OCI-LY3 (cell line): ENCODE measurements around the gene NHS.

Experiments used
- H2AFZ ChIP-seq: fragments of 200-600, 300-600 bp; shearing (Covaris generic); 2 replicates; pipeline ENCODE4 v1.6.0; 2014; ENCODE audit warnings: antibody characterized with exemption, low read depth, low read length
- H3K27ac ChIP-seq: fragments of 200-600, 300-600 bp; sonication (generic); 2 replicates; pipeline ENCODE4 v1.5.1; 2014; ENCODE audit warnings: mild to moderate bottlenecking, low read length, moderate library complexity, mixed read lengths
- H3K27me3 ChIP-seq: fragments of 200-600, 300-600 bp; sonication (generic); 2 replicates; pipeline ENCODE4 v1.6.1; 2014; ENCODE audit warnings: low read depth, low read length, mixed read lengths
- H3K36me3 ChIP-seq: fragments of 200-600, 300-600 bp; sonication (generic); replicated peaks from 2 replicates; pipeline ENCODE3; 2014; ENCODE audit warnings: low read depth, low read length, mixed read lengths
- H3K4me1 ChIP-seq: fragments of 300-600, 200-600 bp; sonication (generic); 2 replicates; pipeline ENCODE4 v1.6.1; 2014; ENCODE audit warnings: low read length, mixed read lengths
- H3K4me2 ChIP-seq: fragments of 200-600, 300-600 bp; sonication (generic); 2 replicates; pipeline ENCODE4 v1.6.1; 2014; ENCODE audit warnings: low read length, mixed read lengths
- H3K4me3 ChIP-seq: fragments of 300-600, 200-600 bp; sonication (generic); 2 replicates; pipeline ENCODE4 v1.5.1; 2014; ENCODE audit warnings: antibody characterized with exemption, mild to moderate bottlenecking, low read length, moderate library complexity
- H3K79me2 ChIP-seq: fragments of 300-600, 200-600 bp; shearing (Covaris generic); 2 replicates; pipeline ENCODE4 v1.6.1; 2014; ENCODE audit warnings: mild to moderate bottlenecking, low read length, mixed read lengths
- H3K9ac ChIP-seq: fragments of 300-600, 200-600 bp; shearing (Covaris generic); 2 replicates; pipeline ENCODE4 v1.6.0; 2014; ENCODE audit warnings: mild to moderate bottlenecking, low read length, moderate library complexity
- H3K9me3 ChIP-seq: fragments of 200-600, 300-600 bp; shearing (Covaris generic); 2 replicates; pipeline ENCODE4 v1.6.1; 2014; ENCODE audit warnings: low read length, mixed read lengths; ENCODE audit not compliant: insufficient read depth
- H4K20me1 ChIP-seq: fragments of 200-600, 300-600 bp; sonication (generic); 2 replicates; pipeline ENCODE4 v1.6.1; 2016; ENCODE audit warnings: low read length, mixed read lengths; ENCODE audit not compliant: insufficient read depth
- EZH2phosphoT487 ChIP-seq: fragments of 200-600 bp; shearing (Covaris generic); IDR thresholded peaks from 2 replicates; pipeline ENCODE4 v1.6.1; 2018; ENCODE audit warnings: antibody characterized with exemption, mixed run types, low read depth
- TF ChIP-seq, protein P1 (sequence below): fragments of 200-600, 300-600 bp; sonication (generic); IDR thresholded peaks from 2 replicates; pipeline ENCODE4 v1.5.1; 2014; ENCODE audit warnings: antibody characterized with exemption, low read length, low read depth

The NHS gene

DNA sequence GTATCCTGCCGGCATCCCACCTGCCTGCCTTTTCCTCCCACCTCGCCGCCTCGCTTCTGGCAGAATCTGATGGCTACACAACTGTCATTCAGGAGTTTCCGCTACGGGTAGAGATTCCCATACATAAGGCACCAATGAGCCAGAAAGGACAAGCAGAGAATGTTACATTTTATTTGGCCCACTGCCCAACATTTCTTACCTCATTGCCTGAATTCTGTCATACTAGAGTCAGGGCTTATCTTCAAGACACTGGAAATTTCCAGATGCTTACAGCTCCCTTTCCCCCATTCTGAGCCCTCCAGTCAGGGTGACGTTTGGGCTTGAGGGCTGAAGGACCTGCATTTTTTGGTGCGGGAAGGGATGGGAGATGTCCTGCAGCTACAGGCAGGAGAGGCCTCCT lies 113.0 kb downstream of the NHS start:
- no peaks in the 10 kb centered on the region for H3K79me2 ChIP-seq
- H3K27ac ChIP-seq, result no peak overlapping the region
- no peak overlapping the region for H2AFZ ChIP-seq
- H3K27me3 ChIP-seq, result no peaks in the 10 kb centered on the region
- no peaks in the 10 kb centered on the region for H3K36me3 ChIP-seq
- H3K4me3 ChIP-seq, result no peak overlapping the region
- TF ChIP-seq, protein P1, sequence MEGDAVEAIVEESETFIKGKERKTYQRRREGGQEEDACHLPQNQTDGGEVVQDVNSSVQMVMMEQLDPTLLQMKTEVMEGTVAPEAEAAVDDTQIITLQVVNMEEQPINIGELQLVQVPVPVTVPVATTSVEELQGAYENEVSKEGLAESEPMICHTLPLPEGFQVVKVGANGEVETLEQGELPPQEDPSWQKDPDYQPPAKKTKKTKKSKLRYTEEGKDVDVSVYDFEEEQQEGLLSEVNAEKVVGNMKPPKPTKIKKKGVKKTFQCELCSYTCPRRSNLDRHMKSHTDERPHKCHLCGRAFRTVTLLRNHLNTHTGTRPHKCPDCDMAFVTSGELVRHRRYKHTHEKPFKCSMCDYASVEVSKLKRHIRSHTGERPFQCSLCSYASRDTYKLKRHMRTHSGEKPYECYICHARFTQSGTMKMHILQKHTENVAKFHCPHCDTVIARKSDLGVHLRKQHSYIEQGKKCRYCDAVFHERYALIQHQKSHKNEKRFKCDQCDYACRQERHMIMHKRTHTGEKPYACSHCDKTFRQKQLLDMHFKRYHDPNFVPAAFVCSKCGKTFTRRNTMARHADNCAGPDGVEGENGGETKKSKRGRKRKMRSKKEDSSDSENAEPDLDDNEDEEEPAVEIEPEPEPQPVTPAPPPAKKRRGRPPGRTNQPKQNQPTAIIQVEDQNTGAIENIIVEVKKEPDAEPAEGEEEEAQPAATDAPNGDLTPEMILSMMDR, result no peak
- TF ChIP-seq EZH2phosphoT487, result no peak
- no peaks in the 10 kb centered on the region for H3K4me1 ChIP-seq
- no peaks in the 10 kb centered on the region for H4K20me1 ChIP-seq
- no peak overlapping the region for H3K9ac ChIP-seq
- H3K4me2 ChIP-seq, result no peak overlapping the region
- H3K9me3 ChIP-seq, result no peaks in the 10 kb centered on the region

DNA sequence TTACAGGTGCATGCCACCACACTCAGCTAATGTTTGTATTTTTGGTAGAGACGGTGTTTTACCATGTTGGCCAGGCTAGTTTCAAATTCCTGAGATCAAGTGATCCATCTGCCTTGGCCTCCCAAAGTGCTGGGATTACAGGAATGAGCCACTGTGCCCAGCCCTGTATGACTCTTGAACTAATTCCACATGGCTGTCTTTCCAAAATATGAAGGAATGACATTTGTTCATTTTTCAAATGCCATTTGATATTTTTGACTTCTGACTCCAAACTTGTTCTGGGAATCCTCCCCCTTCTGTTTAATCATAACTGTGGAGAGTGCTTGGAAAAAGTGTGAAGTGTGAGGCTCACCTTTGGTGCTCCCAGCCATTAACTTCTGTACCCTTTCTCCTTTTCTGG lies 119.2 kb downstream of the NHS start:
- Histone ChIP-seq H3K79me2 (no peaks in the 10 kb centered on the region), H3K27me3 (no peaks in the 10 kb centered on the region), H4K20me1 (no peaks in the 10 kb centered on the region), H3K4me1 (no peaks in the 10 kb centered on the region), H3K9ac (no peak overlapping the region), H3K4me2 (no peak overlapping the region), H2AFZ (no peak overlapping the region), H3K36me3 (no peaks in the 10 kb centered on the region), H3K27ac (no peak overlapping the region), H3K4me3 (no peak overlapping the region), H3K9me3 (no peaks in the 10 kb centered on the region)
- TF ChIP-seq EZH2phosphoT487, result no peak
- TF ChIP-seq, protein P1, result no peak

- H3K27me3 ChIP-seq, result no peaks in the 10 kb centered on the region
- no peaks in the 10 kb centered on the region for H4K20me1 ChIP-seq
- H3K27ac ChIP-seq, result no peak overlapping the region
- H3K36me3 ChIP-seq, result no peaks in the 10 kb centered on the region
- no peak overlapping the region for H3K4me2 ChIP-seq
- H3K4me3 ChIP-seq, result no peak overlapping the region
- no peak overlapping the region for H2AFZ ChIP-seq
- H3K79me2 ChIP-seq, result no peaks in the 10 kb centered on the region
- no peak overlapping the region for H3K9ac ChIP-seq
- TF ChIP-seq EZH2phosphoT487, result no peak
- TF ChIP-seq, protein P1, result no peak
- H3K9me3 ChIP-seq, result no peaks in the 10 kb centered on the region
- H3K4me1 ChIP-seq, result no peaks in the 10 kb centered on the region
These were observed 120.1 kb downstream of the NHS start for GRCh38 chrX:17495052-17495451.

DNA sequence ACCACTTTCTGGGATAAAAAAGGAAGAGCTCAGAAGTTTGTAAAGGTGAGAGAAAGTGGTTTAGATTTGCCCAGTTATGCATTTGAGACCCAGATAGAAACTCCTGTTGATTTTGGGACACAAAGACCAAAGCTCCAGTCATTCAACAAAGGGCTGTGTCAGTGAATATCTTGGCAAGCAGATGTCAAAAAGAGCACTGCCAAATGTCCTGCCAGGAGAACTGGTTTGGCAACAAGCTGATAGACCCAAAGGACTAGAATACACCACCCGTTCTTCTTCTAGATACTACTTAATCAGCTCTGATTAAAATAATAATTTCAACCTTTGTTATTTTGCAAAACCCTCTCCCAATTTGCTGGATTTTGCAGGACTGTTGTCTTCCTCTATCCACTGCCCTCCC lies 121.4 kb downstream of the NHS start:
- no peak overlapping the region for H3K4me3 ChIP-seq
- no peaks in the 10 kb centered on the region for H4K20me1 ChIP-seq
- H3K4me1 ChIP-seq, result no peaks in the 10 kb centered on the region
- no peak overlapping the region for H3K27ac ChIP-seq
- H3K27me3 ChIP-seq, result no peaks in the 10 kb centered on the region
- H3K4me2 ChIP-seq, result no peak overlapping the region
- H3K9me3 ChIP-seq, result no peaks in the 10 kb centered on the region
- H3K36me3 ChIP-seq, result no peaks in the 10 kb centered on the region
- no peak for TF ChIP-seq EZH2phosphoT487
- TF ChIP-seq, protein P1, result no peak
- no peak overlapping the region for H2AFZ ChIP-seq
- H3K79me2 ChIP-seq, result no peaks in the 10 kb centered on the region
- H3K9ac ChIP-seq, result no peak overlapping the region
